Suppressor macrophage treated with lipopolysaccharide for 1 hour (primary cell): ENCODE data around the gene AGA.

Experiments
- DNase-seq, 3 donors: peaks; one replicate each; pipeline ENCODE4 v3.0.0-alpha.2; 2020 to 2022

Gene AGA

GRCh38 chr4:177385576-177386277 is 56.5 kb downstream of the AGA start:
- peak in 1 of 3 donors; percentile 11 for DNase-seq

DNA sequence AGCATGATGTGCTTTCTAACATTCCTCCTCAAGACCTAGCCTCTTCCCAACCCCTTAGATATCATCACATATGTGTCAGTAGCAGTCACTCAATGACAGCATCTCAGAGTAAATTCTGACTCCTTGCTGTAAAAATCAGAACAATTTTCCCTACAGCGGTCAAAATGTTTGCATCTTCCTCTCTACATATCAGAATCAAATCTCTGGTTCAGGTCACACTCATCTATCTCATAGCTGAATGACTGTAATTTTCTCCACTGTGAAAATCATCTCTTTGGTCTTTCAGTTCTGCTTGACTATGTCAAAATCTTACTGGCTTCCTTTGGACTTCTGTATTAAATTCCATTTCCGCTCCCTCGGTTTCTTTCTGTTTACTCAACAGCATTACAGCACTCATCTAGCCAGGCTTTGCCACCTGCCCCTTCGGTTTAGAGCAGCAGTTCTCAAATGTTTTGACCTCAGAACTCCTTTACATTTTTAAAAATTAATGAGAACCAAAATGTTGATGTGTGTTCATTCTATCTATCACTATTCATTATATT is 57.3 kb downstream of the AGA start:
- peak in 1 of 3 donors; percentile 14 for DNase-seq

- no peak for DNase-seq
These were observed 60.4 kb downstream of the AGA start for GRCh38 chr4:177381762-177382310.
